Endometrial microvascular endothelial cells (primary cell): Measurements from ENCODE around the gene SPSB4. TPM values are rescaled to one million over a fixed set of nuclear protein-coding genes. Genes with fewer than 3 reads are reported as not detected.

Experiments
- in situ Hi-C: cut with HindIII; loops from 2 replicates; pipeline ENCODE4 v1.10.0; 2017; ENCODE audit warnings: low sequenced_read_pairs, low pct_unique_long_range_greater_than_20kb; ENCODE audit errors: inconsistent ontology term
- total RNA-seq: library from RNA; depleted of rRNA; stranded (reverse); fragments of >200 nt; gene quantifications from one replicate; pipeline ENCODE4 v1.2.3, GENCODE V29; 2015; ENCODE audit errors: inconsistent ontology term

The SPSB4 gene
- total RNA-seq, 1 donor from 2014 or later = not detected

- in situ Hi-C loops = no loop called here
These were observed 126.9 kb downstream of the SPSB4 start for GRCh38 chr3:141178026-141178425.

GRCh38 chr3:141178551-141178950 lies 127.4 kb downstream of the SPSB4 start:
- in situ Hi-C loops = no loop called here

GRCh38 chr3:141179983-141180382 lies 128.8 kb downstream of the SPSB4 start:
- in situ Hi-C loops = no loop called here

GRCh38 chr3:141181196-141181595 lies 130.0 kb downstream of the SPSB4 start:
- in situ Hi-C loops = no loop called here

- in situ Hi-C loops = no loop called here
These were observed 130.7 kb downstream of the SPSB4 start for GRCh38 chr3:141181819-141182218.

GRCh38 chr3:141183606-141184005 lies 132.5 kb downstream of the SPSB4 start:
- in situ Hi-C loops = no loop called here

GRCh38 chr3:141184430-141184829 lies 133.3 kb downstream of the SPSB4 start:
- in situ Hi-C loops = no loop called here

- in situ Hi-C loops = no loop called here
These were observed 140.1 kb downstream of the SPSB4 start for GRCh38 chr3:141191097-141191749.

- in situ Hi-C loops = no loop called here
These were observed 141.2 kb downstream of the SPSB4 start for GRCh38 chr3:141192345-141192744.

GRCh38 chr3:141193066-141193830 lies 142.1 kb downstream of the SPSB4 start:
- in situ Hi-C loops = no loop called here

Other genes starting within 250 kb of the SPSB4 start
- 42.9 TPM for gene SLC25A36, start 109.5 kb upstream of the SPSB4 start, total RNA-seq
- 0.19 TPM for gene PXYLP1, start 180.5 kb downstream of the SPSB4 start, total RNA-seq